ENCODE measurements around the gene C10orf143.
A peak's percentile ranks its signal among the peaks of the same experiment; 100 is the strongest.
"Not testable (repeated sequence)": the region's sequence is repeated elsewhere in the genome, so short reads cannot be mapped to it uniquely, and the experiment has no call there.

Gene C10orf143

DNA sequence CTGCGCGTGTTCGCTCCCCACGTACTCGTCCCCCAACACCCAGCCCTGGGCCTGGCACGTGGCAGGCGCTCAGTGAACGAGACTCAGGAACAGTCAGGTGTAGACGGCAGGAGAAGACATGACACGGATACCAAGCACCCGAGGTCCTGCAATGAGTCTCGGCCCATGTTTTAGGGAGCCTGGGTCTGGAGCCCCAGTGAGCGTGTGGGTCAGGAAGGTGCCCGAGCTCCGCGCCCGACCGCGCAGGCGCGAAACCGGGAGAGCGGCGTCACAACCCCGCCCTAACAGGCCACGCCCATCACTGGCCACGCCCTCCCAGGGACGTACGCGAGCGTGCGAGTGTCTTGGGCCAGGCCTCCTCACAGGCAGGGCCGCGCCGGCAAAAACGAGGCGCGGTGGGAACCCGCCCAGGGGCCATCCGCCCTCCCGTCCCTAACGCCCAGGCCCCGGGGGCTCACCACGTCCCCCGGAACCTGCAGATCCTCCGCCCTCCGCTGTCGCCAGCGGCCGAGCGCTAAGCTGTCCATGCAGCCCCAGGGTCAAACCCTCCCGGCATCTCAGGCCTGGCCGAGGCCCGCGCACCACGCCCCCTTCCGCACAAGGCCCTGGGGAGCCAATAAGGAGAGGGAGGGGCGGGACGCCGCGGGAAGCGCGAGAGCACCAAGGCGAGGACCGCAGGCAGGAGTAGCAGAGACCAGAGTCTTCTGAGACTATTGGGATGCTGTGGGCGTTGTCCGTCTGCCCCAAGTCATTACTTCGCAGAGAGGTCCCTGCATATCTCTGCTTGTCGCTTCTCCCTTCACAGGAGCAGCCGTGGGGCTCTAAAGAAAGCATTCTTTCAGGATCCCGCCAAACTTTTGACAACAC, at the start of gene C10orf143:
Gene C10orf143, minus strand, starts transcription at position 585 of the 867 bp plus-strand sequence. Its CDS starts 58 bp downstream, at position 527.
- FAIRE-seq (no peak), DNase-seq (ENCODE audit: low spot score) (peak; percentile 90)

DNA sequence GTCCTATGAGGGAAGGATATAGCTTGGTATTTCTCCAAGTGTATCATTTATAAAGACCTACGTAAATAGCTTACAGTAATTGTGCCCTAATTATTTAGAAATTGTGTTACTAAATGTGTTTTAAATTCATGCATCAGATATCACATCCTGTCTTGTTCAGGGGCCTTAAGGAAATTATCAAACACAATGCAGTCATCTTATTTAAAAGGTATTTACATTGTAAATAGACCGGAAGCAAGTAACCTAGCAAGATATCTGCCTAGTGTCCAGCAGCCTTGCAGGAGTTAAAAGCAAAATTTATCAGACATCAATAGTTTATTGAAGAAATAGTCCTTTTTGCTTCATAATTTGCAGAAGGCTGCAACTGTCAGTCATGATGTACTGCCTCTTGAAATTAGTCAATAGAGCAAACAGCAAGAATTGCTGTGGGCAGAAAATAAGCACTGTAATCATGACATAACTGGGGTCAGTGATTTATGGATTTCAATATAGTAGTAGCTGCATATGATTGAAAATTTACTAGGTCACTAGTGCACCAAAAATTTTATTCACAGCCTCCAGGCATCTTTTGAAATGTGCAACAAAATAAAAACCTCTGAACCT, 48.7 kb upstream of the C10orf143 start:
- no peak for DNase-seq (ENCODE audit: low spot score)
- FAIRE-seq: no peak

DNA sequence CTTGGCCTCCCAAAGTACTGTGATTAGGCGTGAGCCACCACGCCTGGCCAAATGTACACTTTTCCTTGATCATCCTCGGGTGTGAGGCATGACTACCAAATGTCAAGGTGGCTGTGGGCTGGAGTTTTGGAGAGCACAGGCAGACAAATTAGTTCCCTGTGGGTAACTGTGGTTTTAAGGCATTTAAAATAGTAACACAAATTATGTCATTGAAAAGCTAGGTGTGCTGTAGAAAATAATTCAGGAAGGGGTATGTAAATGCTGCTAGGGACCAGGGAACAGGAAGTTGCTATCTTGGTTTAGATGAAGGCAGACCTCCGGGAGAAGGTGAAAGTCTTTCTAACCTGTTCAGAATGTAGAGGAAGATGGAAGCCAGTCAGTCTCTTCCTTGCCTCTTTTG, 35.4 kb upstream of the C10orf143 start:
- FAIRE-seq (no peak), DNase-seq (ENCODE audit: low spot score) (no peak)

DNA sequence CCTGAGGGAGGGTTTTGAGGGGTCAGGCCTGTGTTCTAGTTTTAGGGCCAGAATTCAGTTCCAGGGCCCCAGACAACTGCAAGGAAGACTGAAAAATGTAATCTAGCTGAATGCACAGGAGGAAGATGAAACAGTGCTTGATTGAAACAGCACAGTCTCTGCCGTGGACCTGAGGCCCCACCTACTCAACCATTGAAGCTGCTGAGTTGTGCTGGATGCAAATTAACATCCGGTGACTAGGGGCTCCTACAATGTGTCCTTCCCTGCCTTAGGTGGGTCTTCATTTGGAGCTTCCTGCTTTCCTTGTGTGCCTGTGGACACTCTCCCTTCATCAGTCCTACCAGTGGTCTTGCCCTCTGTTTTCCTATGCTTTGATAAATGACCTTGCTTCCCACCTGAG, 31.2 kb upstream of the C10orf143 start:
- DNase-seq (ENCODE audit: low spot score) (no peak), FAIRE-seq (no peak)

DNA sequence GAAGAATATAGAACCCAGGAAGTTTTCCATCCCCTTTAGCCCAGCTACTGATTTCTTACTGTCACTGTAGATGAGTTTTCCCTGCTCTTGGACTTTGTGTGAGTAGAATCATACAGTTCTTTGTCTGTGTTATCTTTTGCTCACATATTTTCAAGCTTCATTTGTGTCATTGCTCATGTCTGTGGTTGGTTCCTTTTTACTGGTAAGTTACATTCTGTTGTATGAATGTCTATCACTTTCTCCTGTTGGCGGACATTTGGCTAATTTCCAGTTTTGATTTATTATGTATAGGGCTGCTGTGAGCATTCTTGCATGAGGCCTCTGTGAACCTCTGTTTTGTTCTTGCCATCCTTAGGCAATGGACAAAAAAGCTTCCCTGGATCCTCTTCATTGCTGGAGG, 30.8 kb upstream of the C10orf143 start:
- FAIRE-seq: no peak

DNA sequence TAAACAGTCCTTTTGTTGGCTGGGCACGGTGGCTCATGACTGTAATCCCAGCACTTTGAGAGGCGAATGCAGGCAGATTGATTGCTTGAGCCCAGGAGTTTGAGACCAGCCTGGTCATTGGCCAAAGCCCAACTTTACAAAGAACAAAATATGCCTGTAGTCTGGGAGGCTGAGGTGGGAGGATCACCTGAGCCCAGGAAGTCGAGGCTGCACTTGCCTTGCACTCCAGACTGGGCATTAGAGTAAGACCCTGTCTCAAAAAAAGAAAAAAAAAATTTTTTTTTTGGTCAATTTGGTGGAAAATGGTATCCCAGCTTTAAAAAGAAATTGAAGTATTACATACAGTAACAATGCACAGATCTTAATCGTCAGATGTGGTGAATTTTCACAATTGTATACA, 30.4 kb upstream of the C10orf143 start:
- no peak for FAIRE-seq
- DNase-seq (ENCODE audit: low spot score): no peak

More for the DNA sequence above, 30.8 kb upstream of the C10orf143 start:
- DNase-seq (ENCODE audit: low spot score): no peak

DNA sequence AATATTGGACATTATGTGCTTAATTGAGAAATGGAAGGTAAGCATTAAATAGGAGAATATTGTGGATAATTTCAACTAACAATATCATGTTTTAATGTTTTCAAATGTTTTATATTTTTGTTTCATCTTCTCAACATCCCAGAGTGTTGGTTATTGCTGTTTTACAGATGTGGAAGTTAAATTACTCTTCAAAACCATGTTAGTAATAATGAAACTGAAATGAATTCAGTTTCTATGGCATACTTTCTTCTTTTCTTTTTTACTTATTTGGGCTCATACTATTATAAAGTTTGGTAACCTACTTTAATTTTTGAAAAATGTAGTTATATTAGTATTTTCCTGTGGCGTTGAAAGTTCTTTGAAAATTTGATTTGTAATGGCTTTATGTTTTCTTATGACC, 29.8 kb upstream of the C10orf143 start:
- DNase-seq (ENCODE audit: low spot score) (no peak), FAIRE-seq (no peak)

DNA sequence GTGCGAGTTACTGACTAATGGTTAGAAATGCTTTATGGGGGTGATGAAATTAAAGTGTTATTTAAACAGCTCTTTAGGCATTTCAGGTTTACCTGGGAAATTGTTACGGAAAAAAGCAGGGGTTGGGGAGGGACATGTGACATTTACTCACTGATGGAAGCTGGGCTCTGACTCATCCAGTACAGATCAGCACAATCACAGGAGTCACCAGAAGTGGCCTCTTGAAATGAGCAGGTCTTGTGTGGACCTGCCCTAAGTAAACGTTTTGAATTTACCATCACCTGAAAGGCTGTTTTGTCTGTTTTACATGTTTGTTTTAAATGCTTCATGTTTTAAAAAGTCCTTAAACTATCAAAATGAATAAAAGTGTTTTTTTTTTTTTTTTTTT, 27.8 kb upstream of the C10orf143 start:
- DNase-seq (ENCODE audit: low spot score) (peak; percentile 48), FAIRE-seq (no peak)

DNA sequence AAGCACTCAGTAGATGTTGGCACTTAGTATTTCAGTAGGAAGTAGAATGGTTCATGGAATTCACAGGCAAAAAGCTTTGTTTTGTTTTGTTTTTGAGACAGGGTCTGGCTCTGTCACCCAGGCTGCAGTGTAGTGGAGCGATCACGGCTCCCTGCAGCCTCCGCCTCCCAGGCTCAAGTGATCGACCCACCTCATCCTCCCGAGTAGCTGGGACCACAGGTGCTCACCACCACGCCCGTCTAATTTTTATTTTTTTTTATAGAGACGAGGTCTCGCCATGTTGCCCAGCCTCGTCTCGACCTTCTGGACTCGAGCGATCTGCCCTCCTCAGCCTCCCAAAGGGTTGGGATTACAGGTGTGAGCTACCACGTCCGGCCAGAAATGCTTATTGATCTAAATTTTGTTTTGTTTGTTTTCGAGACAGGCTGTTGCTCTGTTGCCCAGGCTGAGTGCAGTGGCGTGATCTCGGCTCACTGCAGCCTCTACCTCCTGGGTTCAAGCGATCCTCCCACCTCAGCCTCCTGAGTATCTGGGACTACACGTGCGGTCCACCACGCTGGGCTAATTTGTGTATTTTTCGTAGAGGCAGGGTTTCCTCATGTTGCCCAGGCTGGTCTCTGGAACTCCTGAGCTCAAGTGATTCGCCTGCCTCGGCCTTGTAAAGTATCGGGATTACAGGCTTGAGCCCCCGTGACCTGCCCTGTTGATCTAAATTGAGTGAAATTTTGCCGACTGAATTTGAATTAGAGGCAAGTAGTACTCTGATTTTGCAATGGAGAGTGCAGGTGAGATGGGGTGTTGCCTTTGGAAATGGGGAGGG, 27.2 kb upstream of the C10orf143 start:
- DNase-seq (ENCODE audit: low spot score): no peak
- no peak for FAIRE-seq

DNA sequence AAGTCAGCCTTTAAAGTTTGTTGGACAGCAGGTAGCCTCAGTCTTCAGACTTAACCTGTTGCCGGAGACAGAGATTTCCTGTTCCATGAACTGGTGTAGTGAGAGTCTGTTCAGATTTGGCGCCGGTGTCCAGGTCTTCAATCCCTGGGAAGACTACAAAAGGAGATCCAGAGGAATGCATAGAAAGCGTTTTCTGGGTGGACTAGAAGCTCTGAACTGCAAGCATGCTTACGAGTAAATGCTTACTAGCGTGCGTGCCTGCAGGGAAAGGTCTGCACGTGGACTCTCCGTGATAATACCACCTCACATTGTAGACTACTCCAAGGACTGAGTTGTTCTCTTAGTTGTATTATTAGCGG, 26.4 kb upstream of the C10orf143 start:
- FAIRE-seq: no peak
- no peak for DNase-seq (ENCODE audit: low spot score)

DNA sequence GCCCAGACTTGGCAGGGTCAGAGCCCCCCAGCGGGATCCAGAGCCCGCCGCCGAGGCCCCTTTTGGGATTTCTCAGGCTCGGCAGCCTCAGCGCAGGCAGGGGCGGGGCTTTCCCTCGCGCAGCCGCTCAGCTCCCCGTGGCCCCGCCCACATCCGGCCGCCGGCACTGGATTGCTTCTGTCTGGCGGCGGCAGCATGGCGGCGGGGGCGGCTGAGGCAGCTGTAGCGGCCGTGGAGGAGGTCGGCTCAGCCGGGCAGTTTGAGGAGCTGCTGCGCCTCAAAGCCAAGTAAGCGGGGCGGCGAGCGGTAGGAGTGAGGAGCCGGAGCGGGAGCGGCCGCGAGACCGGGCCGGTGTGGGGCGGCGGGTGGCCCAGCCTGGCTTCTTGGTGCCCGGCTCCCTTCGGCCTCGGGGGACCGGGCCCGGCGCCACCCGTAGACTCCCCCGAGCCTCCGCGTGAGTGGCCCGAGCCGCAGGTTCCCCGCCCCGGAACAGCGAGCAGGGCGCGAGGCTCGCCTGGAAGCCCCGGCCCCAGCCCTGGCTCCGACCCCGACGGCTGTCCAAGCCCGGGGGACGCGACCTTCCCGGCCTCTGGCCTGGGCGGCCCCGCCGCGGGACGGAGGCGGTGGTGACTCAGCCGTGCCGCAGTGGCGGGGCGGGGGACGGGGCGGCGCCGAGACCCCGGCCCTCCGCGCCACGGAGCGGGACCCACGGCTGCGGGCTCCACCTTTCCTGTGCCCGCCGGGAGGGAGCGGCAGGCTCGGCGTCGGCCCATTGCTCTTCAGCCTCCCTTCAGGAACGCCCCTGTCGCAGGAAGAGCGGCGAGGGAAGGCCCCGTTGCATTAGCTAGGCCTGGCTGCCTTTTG, 25.8 kb upstream of the C10orf143 start, which contains the start of gene GLRX3:
Gene GLRX3, plus strand, starts transcription at position 166 of the 864 bp plus-strand sequence. Its CDS starts 30 bp downstream, at position 196.
- FAIRE-seq (no peak), DNase-seq (ENCODE audit: low spot score) (peak; percentile 92)

DNA sequence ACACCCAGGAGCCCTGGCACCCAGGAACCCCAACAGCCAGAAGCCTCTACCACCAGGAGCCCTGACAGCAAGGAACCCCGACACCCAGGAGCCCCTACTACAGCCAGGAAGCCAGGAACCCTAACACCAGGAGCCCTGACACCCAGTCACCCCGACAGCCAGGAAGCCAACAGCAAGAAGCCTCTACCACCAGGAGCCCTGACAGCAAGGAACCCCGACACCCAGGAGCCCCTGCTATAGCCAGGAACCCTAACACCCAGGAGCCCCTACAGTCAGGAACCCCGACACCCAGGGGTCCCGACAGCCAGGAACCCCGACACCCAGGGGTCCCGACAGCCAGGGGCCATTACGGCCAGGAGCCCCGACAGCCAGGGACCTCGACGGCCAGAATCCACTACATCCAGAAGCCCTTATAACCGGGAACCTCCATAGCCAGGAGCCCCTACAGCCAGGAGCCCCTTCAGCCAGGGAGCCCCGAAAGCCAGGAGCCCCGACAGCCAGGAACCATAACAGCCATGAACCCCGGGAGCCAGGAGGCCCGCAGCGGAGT, 25.1 kb upstream of the C10orf143 start:
- FAIRE-seq (no peak), DNase-seq (ENCODE audit: low spot score) (no peak)

DNA sequence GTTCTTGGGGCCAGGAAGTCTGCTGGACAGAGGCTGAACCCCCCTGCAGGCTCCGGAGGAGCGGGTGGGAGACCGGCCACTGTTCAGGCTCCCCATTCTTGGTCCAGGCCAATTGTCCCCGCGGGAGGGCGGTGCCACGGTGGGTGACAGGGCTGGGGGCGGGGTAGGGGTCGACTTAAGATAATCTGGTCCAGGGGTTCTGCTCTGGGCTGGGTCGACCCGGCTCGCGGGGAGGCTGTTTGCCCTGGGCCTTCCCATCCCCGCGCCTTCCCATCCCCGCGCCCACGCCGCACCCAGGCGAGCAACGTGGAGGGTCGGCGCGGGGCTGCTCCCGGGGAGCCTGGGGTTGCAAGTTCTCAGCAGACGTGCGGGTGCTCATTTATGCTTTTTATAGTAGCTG, 18.3 kb upstream of the C10orf143 start:
- DNase-seq (ENCODE audit: low spot score) (no peak), FAIRE-seq (no peak)

DNA sequence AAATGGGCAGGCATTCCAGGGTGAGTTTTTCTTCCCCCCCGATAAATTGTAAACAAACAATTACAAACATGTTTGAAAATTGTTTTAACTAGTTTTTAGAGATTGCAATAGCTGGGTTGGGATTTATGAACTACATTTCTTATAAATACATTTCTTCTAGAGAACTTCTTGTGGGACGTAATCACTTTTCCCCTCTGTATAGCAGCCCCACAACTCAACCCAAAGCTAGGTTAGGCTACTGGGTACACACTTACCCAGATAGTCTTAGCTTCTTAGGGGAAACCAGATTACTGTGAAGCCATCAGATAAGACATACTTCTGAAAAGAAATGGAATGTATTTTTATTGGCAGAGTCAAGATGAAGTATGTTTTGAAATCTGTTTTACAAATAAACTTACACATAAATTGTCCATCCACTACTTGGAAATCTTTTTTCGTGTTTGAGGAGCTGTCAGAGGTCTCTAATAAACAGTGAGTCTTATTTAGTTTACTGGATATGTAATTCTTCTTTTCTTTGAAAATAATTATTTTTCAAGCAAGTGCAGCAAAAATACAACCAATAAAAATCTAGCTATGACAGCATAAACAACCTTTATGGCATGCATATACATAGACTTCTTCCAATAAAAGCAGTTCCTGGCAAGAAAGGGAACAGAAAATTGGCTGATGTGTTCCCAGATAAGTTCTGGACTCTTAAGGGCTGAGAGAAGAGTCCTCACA, 17.6 kb upstream of the C10orf143 start:
- DNase-seq (ENCODE audit: low spot score): no peak
- FAIRE-seq: no peak

DNA sequence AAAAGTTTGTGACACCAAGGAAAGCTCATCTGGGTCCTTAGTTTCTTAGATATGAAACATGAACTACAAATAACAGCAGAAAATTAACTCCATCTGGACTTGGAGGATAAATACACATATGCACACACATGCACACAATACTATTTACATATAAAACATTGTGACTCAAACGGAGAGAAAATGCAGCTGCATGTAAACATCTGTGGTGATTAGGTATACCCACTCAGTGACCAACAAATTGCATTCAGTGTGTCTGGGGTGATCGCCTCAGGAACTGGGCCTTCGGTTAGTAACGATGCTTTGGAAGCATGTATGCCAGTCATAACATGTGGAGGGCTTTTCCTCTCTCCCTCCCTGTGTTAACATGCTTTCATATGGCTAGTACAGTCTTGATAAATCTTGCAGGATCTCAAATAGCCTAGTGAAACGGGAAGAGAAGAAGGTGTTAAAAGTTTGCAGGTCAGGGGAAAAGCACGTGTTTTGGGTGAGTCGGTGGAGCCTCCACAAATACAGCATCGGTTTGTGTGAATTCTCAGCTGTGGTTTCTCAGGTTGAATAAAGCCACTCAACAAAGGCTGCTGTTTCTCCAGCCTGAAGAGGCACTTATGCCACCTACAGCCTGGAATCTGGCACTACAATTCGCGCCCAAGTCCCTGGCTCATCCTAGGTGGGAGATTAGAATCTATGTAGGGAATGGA, 16.9 kb upstream of the C10orf143 start:
- no peak for FAIRE-seq
- DNase-seq (ENCODE audit: low spot score): peak; percentile 76

DNA sequence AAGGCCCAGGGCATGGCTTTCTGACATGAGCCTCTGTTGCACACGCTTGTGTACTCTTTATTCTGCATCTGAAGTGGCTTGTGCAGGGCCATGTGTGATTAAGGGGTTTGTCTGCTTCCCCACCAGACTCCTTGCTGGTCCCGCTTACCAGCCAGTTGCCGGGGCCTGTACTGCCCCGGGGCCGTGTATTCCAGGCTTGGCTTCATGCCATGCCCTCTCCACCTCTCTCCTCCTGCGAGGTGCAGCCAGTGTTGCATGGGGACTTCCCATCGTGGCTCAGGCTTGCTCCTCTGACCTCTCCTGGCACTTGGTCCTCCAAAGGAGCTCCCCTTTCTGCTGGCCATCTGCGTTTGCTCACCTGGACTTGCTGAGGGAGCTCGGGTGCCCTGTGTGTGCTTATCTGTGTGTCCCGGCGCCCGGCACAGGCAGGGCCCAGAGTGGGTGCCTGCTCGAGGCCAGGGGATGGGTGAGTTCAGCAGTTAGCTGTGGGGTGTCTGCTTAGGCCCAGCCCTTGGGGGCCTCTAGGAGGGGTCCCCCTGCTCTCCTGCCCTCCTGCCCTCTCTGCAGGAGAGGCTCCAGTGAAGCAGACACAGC, 11.0 kb upstream of the C10orf143 start:
- no peak for FAIRE-seq
- no peak for DNase-seq (ENCODE audit: low spot score)

DNA sequence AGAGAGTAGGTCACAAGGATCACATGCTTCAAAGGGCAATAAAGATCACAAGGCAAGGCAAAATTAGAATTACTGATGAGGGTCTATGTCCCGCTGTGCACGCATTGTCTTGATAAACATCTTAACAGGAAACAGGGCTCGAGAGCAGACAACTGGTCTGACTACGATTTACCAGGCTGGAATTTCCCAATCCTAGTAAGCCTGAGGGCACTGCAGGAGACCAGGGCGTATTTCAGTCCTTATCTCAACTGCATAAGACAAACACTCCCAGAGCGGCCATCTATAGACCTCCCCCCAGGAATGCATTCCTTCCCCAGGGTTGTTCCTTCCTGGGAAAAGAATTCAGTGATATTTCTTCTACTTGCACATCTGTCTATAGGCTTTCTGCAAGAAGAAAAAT, 6.9 kb upstream of the C10orf143 start:
- not testable (repeated sequence) for FAIRE-seq; DNase-seq (ENCODE audit: low spot score)

DNA sequence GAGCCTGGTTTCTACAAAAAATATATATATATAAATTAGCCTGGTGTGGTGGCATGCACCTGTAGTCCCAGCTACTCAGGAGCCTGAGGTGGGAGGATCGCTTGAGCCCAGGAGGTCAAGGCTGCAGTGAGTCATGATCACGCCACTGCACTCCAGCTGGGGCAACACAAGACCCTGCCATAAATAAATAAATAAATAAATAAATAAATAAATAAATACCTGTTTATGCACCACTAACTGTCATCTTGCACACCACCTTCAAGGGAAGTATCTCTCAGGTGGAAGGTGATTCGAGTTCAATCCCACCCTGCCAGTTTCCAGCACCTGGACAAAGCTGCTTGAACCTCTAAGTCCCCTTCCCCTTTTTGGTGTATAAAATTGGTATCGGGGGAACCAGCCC, 6.3 kb upstream of the C10orf143 start:
- not testable (repeated sequence) for FAIRE-seq

DNA sequence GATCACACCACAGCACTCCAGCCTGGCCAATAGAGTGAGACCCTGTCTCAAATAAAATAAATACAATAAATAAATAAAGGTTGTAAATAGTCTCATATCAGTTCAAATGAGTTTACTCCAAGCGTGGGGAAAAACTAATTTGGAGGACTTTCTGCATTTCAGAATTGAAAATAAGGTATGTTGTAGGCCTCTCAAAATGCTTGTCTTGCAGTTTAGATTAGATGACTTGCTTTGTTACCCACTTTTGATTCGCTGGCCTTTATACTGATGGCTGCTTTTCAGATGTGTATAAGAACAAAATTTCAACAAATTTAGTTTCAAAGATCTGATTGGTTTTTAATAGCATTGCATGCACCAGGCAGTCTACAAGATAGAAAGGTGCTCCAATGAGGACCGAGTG, 2.2 kb upstream of the C10orf143 start:
- no peak for FAIRE-seq
- no peak for DNase-seq (ENCODE audit: low spot score)

More for the DNA sequence above, 6.3 kb upstream of the C10orf143 start:
- DNase-seq (ENCODE audit: low spot score): not testable (repeated sequence)

Measured in urothelium cell line (cell line).